Fibroblast of skin of abdomen (primary cell): Measurements from ENCODE around the gene ATP10D.

Source experiments
- DNase-seq: peaks from one replicate; pipeline ENCODE4 v3.0.0-alpha.2; 2013

Gene ATP10D

GRCh38 chr4:47598320-47598719 is 113.2 kb downstream of the ATP10D start:
- DNase-seq: peak; percentile 14

- no peak for DNase-seq
These were observed 113.8 kb downstream of the ATP10D start for GRCh38 chr4:47598896-47599295.

GRCh38 chr4:47606482-47606881 is 121.4 kb downstream of the ATP10D start:
- no peak for DNase-seq

GRCh38 chr4:47612116-47613023 is 127.3 kb downstream of the ATP10D start:
- DNase-seq: peak; percentile 65

GRCh38 chr4:47615385-47615784 is 130.3 kb downstream of the ATP10D start:
- DNase-seq: peak; percentile 39

GRCh38 chr4:47617607-47618006 is 132.5 kb downstream of the ATP10D start:
- no peak for DNase-seq

- DNase-seq: no peak
These were observed 134.6 kb downstream of the ATP10D start for GRCh38 chr4:47619691-47620090.

GRCh38 chr4:47621181-47621580 is 136.1 kb downstream of the ATP10D start:
- DNase-seq: no peak

- DNase-seq: peak; percentile 93
These were observed 139.0 kb downstream of the ATP10D start for GRCh38 chr4:47624031-47624441.

GRCh38 chr4:47631161-47631560 is 146.1 kb downstream of the ATP10D start:
- no peak for DNase-seq

GRCh38 chr4:47639531-47639930 is 154.5 kb downstream of the ATP10D start:
- no peak for DNase-seq

GRCh38 chr4:47640911-47641310 is 155.8 kb downstream of the ATP10D start:
- peak; percentile 41 for DNase-seq

GRCh38 chr4:47641755-47642154 is 156.7 kb downstream of the ATP10D start:
- DNase-seq: peak; percentile 30

- no peak for DNase-seq
These were observed 157.2 kb downstream of the ATP10D start for GRCh38 chr4:47642191-47642830.
